Measurements from ENCODE around the gene ALDOB.
A peak's percentile ranks its signal among the peaks of the same experiment; 100 is the strongest.

Gene ALDOB

DNA sequence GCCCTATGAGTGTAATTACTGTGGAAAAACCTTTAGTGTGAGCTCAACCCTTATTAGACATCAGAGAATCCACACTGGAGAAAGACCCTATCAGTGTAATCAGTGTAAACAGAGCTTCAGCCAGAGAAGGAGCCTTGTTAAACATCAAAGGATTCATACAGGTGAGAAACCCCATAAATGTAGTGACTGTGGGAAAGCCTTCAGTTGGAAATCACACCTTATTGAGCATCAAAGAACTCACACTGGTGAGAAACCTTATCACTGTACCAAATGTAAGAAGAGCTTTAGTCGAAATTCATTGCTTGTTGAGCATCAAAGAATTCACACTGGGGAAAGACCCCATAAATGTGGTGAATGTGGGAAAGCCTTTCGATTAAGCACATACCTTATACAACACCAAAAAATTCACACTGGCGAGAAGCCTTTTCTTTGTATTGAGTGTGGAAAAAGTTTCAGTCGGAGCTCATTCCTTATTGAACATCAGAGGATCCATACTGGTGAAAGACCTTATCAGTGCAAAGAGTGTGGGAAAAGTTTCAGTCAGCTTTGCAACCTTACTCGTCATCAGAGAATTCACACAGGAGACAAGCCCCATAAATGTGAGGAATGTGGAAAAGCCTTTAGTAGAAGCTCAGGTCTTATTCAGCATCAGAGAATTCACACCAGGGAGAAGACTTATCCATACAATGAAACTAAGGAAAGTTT, 27.0 kb downstream of the ALDOB start:
- DNase-seq (ENCODE audit: low read depth) = no peak
- H3K4me3 ChIP-seq (replicated peaks; ENCODE audit: low read depth, low read length) = no peak overlapping the region
- TF ChIP-seq, protein P1, sequence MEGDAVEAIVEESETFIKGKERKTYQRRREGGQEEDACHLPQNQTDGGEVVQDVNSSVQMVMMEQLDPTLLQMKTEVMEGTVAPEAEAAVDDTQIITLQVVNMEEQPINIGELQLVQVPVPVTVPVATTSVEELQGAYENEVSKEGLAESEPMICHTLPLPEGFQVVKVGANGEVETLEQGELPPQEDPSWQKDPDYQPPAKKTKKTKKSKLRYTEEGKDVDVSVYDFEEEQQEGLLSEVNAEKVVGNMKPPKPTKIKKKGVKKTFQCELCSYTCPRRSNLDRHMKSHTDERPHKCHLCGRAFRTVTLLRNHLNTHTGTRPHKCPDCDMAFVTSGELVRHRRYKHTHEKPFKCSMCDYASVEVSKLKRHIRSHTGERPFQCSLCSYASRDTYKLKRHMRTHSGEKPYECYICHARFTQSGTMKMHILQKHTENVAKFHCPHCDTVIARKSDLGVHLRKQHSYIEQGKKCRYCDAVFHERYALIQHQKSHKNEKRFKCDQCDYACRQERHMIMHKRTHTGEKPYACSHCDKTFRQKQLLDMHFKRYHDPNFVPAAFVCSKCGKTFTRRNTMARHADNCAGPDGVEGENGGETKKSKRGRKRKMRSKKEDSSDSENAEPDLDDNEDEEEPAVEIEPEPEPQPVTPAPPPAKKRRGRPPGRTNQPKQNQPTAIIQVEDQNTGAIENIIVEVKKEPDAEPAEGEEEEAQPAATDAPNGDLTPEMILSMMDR (IDR thresholded peaks at IDR 0.05; ENCODE audit: low read length, missing control alignments) = no peak

DNA sequence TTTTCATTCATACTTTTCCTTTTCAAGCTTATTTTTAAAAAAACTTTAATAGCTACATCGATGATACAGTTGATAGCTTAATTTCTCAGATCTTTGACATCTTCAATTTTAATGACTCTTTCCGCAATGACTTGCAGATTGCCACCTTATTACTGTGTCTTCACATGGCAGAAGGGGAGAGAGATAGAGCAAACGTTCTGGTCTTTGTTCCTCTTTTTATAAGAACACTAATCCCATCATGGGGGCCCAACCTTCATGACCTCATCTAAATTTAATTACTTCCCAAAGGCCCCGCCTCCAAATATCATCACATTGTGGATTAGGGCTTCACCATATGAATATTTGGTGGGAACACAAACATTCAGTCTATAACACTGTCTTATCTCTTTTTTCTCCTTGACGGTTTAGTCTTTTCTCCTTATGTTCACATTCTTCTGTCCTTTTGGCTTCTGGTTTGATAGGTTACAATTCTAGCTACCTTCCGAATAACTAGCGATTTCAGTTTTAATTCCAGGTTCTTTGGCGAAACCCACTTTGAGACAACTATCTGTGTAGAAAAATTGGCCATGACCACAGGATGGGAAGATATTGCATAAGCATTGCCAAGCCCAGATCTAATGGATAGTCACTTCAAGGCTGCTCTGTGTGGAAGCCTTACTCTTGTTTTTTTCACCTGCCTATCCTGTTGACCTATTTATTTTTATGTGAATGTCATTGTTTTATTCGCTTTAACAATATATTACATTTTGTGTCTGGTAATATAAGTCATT, 31.9 kb downstream of the ALDOB start:
- TF ChIP-seq, protein P1 (IDR thresholded peaks at IDR 0.05; ENCODE audit: low read length, missing control alignments) = no peak
- no peak for DNase-seq (ENCODE audit: low read depth)

DNA sequence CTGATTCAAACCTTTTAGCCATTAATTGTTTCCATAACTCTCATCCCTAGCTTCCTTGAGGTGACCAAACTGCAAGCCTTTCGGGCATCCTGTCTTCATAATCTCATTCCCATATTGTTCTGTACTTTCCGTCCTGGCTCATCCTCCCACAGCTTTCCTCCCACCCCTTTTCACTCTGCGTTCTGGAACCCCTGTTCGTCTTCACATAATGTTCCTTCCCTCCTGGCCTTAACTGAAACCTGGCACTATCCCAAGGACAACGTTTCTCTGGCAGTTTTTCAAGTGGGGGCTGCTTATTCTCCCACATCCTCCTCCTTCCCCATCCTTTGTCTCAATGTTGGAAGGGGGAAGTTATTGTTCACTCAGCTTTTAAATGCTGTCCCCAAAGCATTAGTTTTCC, 35.5 kb downstream of the ALDOB start:
- DNase-seq (ENCODE audit: low read depth) = peak; percentile 89
- TF ChIP-seq, protein P1 (IDR thresholded peaks at IDR 0.05; ENCODE audit: low read length, missing control alignments) = no peak
- peak overlapping the region; percentile 95 for H3K4me3 ChIP-seq (replicated peaks; ENCODE audit: low read depth, low read length)

More for the DNA sequence above, 31.9 kb downstream of the ALDOB start:
- H3K4me3 ChIP-seq (replicated peaks; ENCODE audit: low read depth, low read length) = no peak overlapping the region

DNA sequence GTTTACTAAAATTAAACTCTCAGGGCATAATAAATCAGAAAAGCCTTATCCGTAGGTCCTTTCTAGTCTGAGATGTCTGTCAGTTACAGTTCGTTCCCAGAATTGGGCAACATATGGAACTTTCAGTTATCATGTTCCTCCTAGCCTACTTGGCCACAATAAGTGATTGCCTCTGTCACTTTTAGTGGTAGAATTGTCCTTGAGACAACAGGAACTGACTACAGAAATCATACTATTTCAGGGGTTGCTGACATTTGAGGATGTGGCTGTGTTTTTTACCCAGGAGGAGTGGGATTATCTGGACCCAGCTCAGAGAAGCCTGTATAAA, 36.0 kb downstream of the ALDOB start:
- TF ChIP-seq, protein P1 (IDR thresholded peaks at IDR 0.05; ENCODE audit: low read length, missing control alignments) = no peak
- DNase-seq (ENCODE audit: low read depth) = no peak
- peak overlapping the region; percentile 95 for H3K4me3 ChIP-seq (replicated peaks; ENCODE audit: low read depth, low read length)

DNA sequence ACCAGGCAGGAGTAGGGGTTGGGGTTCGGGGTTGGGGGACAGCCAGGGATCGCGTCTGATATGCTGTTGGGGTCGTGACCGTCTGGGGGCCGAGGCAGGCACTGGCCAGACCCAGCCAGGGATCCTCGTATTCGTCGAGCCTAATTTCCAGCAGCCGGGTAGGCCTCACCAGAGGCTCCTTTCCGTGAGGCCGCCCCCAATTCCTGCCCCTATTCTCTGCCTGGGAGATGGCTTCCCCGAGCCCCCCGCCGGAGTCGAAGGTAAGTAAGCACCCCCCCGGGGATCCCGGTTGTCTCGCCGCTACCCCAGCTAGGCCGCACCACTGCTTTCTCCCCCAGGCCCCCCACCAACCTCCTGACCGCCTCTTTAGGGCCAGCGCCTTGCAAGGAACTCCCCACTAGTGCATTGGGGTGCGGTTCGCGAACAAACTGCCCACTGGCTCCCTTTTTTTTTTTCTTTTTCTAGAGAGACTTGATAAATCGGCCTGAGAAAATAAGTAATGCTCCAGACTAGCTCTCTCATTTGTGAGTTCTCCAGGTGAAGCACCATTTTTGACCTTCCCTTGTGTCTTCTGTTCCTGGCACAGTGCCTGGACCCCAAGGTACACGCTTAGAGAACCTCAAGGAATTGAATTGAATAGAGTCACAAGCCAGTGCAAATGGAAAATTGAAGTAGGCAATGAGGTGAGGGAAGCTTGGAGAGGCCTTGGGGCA, 36.5 kb downstream of the ALDOB start:
- TF ChIP-seq, protein P1 (IDR thresholded peaks at IDR 0.05; ENCODE audit: low read length, missing control alignments) = no peak
- peak overlapping the region; percentile 95 for H3K4me3 ChIP-seq (replicated peaks; ENCODE audit: low read depth, low read length)
- no peak for DNase-seq (ENCODE audit: low read depth)

DNA sequence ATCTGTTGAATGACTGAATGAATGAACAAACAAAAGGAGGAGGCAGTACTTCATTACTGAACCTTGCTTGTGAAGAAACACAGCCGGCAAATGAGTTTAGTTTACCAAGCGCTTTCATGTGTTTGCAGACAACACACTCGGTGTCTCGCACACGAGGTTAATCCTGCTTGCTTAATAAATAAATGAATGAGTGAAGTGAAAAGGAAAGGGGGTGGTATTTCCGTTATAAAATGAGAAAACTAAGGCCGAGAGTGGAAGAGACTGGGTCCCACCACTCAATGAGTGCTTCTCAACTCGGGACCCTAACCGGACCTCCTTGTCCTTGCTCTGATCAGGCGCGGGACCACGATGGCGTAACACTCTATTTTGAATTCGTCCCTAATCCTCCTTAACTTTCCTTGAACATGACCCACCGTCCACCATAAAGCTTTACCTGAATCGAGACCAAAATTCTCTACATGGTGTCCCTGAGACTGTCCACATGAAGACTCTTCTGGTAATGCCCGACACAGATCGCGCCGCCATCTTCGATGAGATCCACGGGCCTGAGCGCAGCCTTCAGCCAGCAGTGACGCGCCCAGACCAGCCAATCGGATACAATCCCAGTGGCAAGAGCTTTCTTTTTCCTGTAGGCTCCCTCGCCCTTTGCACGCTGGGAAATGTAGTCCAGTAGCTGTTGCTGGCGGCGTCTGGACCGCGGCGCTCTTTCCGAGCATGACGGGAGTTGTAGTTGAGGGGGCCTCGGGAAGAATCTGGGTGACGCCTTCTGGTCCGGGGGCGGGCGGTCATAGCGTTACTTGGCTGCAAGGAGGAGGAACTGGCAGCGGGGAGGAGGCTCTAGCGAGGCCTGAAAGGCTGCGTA, 37.3 kb downstream of the ALDOB start, which contains the start of the genes MRPL50 and ZNF189:
Gene MRPL50, minus strand, starts transcription at position 551 of the 862 bp plus-strand sequence. Its CDS starts 26 bp downstream, at position 525.
Gene ZNF189, plus strand, starts transcription at position 784 of the 862 bp plus-strand sequence. CDS start 306 bp downstream, outside the sequence.
- TF ChIP-seq, protein P1 (IDR thresholded peaks at IDR 0.05; ENCODE audit: low read length, missing control alignments) = no peak
- peak; percentile 99 for DNase-seq (ENCODE audit: low read depth)
- H3K4me3 ChIP-seq (replicated peaks; ENCODE audit: low read depth, low read length) = peak within 1 kb of the TSS; percentile 95

Measured in fibroblast of pulmonary artery (primary cell).